ENCODE measurements around the gene SPPL3. TPM values are rescaled to one million over a fixed set of nuclear protein-coding genes. Genes with fewer than 3 reads are reported as not detected.

SPPL3 gene
- total RNA-seq, 8 experiments from 2014 or later = 8.3 to 28.7 (median 22.7) TPM

DNA sequence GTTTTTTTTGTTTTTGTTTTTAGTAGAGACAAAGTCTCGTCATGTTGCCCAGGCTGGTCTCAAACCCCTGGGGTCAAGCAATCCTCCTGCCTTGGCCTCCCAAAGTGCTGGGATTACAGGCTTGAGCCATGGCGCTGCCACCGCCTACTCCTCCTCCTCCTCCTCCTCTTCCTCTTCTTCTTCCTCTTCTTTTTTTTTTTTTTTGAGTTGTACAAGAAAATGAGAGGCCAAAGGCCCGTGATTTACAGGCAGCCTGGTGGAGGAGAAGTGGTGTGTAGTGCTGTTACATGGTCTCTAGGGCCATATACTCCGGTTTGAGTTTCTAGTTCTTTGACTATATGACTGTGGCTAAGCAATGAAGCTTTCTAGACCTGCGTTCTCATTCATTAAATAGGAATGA is 29.6 kb upstream of the SPPL3 start:
- WGBS, 10 experiments = 41 to 100% (median 84%) methylated on average over 2 to 5 of the region's 6 CpGs; no CpG with 5 or more reads in 1 of the 10 experiments

DNA sequence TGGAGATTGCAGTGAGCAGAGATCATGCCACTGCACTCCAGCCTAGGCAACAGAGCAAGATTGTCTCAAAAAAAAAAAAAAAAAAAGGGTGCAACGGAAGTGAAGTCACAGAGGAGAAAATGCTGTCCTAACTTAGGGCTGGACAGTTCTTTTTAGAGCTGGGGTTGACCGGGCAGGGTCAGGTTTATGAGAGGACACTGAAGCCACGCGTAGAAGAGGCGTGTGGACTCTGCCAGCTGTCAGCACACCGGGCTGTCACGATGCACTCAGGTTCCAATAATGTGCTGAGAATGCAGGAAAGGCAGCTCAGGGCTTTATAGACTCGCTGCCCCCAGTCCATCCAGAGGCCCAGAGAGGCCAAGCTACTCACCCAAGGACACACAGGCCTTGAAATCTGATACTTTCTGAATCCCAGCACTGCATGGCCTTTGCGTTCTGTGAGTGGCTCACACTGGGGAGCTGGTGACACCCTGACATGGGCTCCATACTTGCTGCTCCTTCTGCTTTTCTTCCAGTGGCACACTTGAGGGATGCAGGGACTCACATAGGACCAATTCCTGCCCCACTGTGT is 28.9 kb upstream of the SPPL3 start:
- peak in 1 of 8 experiments; percentile 23 for ATAC-seq (replicated peaks in 6 of 8)
- in situ Hi-C loops (cut with MboI; ENCODE audit: low pct_unique_long_range_greater_than_20kb in 2 of 9, low sequenced_read_pairs in 9 of 9, unreplicated experiment in 9 of 9) = no loop called here
- 52 to 87% (median 72%) methylated on average over 2 to 7 of the region's 9 CpGs; no CpG with 5 or more reads in 3 of the 10 experiments for WGBS, 10 experiments
- Histone ChIP-seq H3K4me1 (replicated peaks in 1 of 2) (no peaks in the 10 kb centered on the region), H3K27ac (no peak overlapping the region), H3K4me3 (no peak overlapping the region)

More for the DNA sequence above, 29.6 kb upstream of the SPPL3 start:
- ATAC-seq (replicated peaks in 6 of 8) = no peak
- Histone ChIP-seq H3K27ac (no peak overlapping the region), H3K4me1 (replicated peaks in 1 of 2) (no peaks in the 10 kb centered on the region), H3K4me3 (no peak overlapping the region)
- in situ Hi-C loops (cut with MboI; ENCODE audit: low pct_unique_long_range_greater_than_20kb in 2 of 9, low sequenced_read_pairs in 9 of 9, unreplicated experiment in 9 of 9) = no loop called here

DNA sequence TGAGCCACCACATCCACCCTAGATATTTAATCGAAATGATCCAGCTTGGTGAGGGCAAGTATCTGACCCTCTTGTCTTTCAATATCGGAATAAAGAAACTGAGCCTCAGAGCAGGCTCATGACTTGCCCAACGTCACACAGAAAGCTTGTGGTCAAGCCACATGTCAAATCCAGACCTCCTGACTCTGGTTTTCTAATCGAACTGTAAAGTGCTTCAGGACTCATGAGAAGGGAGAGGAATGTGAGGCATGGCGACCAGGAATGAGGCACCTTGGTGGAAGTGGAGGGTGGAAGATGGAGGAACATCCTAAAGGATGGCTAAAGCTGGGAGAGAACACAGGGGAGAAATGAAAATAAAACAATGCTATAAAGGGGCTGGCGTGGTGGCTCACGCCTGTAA is 27.9 kb upstream of the SPPL3 start:
- no peak for ATAC-seq (replicated peaks in 6 of 8)
- Histone ChIP-seq H3K4me1 (replicated peaks in 1 of 2) (no peaks in the 10 kb centered on the region), H3K4me3 (no peak overlapping the region), H3K27ac (no peak overlapping the region)
- WGBS, 10 experiments = 20 to 100% (median 60%) methylated on average over 1 to 6 of the region's 7 CpGs; no CpG with 5 or more reads in 3 of the 10 experiments
- in situ Hi-C loops (cut with MboI; ENCODE audit: low pct_unique_long_range_greater_than_20kb in 2 of 9, low sequenced_read_pairs in 9 of 9, unreplicated experiment in 9 of 9) = no loop called here

DNA sequence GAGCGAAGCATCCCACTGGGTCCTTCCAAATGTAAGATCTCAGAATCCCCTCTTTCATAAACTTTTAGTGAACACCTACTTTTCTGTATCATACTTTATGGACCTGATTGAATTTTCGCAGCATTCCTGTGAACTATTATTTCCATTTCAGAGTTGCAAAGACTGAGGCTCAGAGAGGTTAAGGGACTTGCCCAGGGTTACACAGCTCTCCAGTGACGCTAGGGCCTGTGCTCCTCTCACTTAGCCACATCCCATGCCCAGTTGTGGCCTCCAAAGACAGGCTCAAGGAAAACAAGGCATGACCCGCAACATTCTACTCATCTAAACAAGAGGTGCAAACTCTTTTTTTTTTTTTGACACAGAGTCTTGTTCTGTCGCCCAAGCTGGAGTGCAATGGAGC is 25.9 kb upstream of the SPPL3 start:
- Histone ChIP-seq H3K27ac (no peak overlapping the region), H3K4me3 (no peak overlapping the region), H3K4me1 (replicated peaks in 1 of 2) (no peaks in the 10 kb centered on the region)
- in situ Hi-C loops (cut with MboI; ENCODE audit: low pct_unique_long_range_greater_than_20kb in 2 of 9, low sequenced_read_pairs in 9 of 9, unreplicated experiment in 9 of 9) = no loop called here
- no peak for ATAC-seq (replicated peaks in 6 of 8)
- WGBS, 10 experiments = 55 to 98% (median 86%) methylated on average over 1 to 4 of the region's 5 CpGs; no CpG with 5 or more reads in 1 of the 10 experiments

DNA sequence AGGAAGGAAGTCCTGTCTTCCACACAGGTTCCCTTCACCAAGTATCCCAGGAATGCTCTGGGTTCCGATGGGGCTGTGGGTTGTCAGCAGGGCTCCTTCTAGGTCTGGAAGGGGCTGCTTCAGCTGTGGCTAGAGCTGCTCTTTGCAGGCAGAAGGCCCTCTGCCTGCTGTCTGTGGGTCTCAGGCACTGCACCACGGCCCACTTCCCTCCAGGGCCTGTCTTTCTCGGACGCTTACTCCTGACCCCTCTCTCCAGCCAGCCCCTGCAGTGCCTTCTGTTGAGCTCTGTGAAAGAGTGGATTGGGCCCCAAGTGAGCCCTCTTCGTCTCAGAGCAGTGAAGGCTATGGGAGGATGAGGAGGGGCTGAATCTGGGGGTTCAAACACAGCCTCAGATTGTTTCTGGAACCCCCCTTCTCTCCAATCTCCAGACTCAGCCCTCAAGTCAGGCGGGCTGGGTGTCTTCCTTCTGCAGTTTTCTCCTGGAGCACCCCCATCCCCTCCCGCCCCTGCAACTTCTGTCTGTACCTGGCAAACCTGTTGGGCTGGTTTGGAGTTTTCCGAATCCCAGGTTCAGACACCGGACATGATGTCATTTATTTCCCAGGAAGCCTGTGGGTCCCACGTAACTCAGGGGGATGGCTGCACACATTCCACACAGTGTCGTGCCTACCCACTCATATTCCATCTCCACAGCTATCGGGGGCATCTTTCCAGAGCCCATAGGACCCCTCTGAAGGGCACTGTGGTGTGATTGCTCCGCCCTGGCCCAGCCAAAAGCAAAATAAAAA is 24.9 kb upstream of the SPPL3 start:
- H3K4me1 ChIP-seq (replicated peaks in 1 of 2) = no peaks in the 10 kb centered on the region
- no peak for ATAC-seq (replicated peaks in 6 of 8)
- no peak overlapping the region for H3K27ac ChIP-seq
- in situ Hi-C loops (cut with MboI; ENCODE audit: low pct_unique_long_range_greater_than_20kb in 2 of 9, low sequenced_read_pairs in 9 of 9, unreplicated experiment in 9 of 9) = no loop called here
- no peak overlapping the region for H3K4me3 ChIP-seq
- WGBS, 10 experiments = 24 to 100% (median 51%) methylated on average over 1 to 3 of the region's 13 CpGs; no CpG with 5 or more reads in 6 of the 10 experiments

DNA sequence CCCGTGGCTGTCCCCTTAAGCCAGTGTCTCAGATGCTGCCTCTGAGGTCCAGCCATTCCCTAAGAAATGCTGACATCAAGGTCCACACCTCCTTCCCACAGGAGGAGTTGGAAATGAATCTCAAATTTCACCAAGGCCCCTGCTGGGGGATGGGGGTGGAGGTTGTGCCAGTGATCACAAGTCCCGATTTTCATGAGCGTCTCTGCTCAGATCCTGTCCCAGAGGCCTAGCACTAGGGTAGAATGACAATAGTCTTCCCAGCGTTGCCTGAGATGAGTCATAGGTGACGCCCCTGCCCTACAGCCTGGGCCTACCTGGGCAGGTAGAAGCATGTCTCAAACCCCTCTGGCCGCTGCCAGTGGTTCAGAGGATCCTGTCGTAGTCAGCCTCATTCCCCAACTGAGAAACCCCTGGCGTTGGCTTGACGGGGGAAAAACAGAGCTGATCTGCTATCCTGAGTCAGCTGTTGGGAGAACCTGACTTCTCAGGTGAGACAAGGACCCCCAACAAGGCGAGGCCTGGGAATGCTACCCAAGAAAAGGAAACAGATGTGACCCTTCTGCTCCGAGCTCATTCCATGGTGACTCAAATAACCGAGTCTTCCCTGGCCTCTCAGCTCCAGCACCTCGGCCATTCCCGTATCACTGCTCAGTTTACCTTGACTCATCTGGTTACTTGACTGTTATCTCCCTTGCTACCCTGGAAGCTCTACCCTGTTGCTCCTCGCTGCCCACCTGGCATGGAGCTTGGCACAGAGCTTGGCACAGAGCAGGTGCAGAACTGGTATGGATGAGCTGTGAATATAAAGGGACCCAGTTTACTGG is 21.8 kb upstream of the SPPL3 start:
- 50 to 93% (median 51%) methylated on average over 2 to 10 of the region's 15 CpGs; no CpG with 5 or more reads in 5 of the 10 experiments for WGBS, 10 experiments
- H3K4me3 ChIP-seq = no peak overlapping the region
- H3K4me1 ChIP-seq (replicated peaks in 1 of 2) = no peaks in the 10 kb centered on the region
- ATAC-seq (replicated peaks in 6 of 8) = peak in 2 of 8 experiments; percentile 49 to 50
- H3K27ac ChIP-seq = no peak overlapping the region
- in situ Hi-C loops (cut with MboI; ENCODE audit: low pct_unique_long_range_greater_than_20kb in 2 of 9, low sequenced_read_pairs in 9 of 9, unreplicated experiment in 9 of 9) = no loop called here

DNA sequence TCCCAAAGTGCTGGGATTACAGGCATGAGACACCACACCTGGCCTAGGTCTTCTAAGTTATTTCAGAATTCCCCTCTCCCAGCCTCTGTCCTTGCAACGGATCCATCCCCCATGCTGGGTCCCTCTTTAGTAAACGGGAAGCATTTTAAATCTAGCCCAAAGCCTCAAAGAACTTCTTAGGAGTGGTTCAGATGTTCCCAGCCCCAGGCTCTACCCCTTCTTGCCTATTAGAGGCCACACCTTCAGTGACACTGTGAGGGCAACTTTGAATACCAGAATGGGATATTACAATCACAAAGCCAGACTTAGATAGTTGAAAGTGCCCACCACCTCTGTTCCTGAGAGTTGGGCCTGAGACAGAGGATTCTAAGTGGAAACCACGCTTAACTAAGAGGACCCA is 18.1 kb upstream of the SPPL3 start:
- no peak overlapping the region for H3K27ac ChIP-seq
- H3K4me3 ChIP-seq = no peak overlapping the region
- in situ Hi-C loops (cut with MboI; ENCODE audit: low pct_unique_long_range_greater_than_20kb in 2 of 9, low sequenced_read_pairs in 9 of 9, unreplicated experiment in 9 of 9) = no loop called here
- ATAC-seq (replicated peaks in 6 of 8) = peak in 2 of 8 experiments; percentile 30 to 46
- 11 to 86% (median 35%) methylated on average over 1 to 3 of the region's 3 CpGs; no CpG with 5 or more reads in 2 of the 10 experiments for WGBS, 10 experiments
- no peaks in the 10 kb centered on the region for H3K4me1 ChIP-seq (replicated peaks in 1 of 2)

DNA sequence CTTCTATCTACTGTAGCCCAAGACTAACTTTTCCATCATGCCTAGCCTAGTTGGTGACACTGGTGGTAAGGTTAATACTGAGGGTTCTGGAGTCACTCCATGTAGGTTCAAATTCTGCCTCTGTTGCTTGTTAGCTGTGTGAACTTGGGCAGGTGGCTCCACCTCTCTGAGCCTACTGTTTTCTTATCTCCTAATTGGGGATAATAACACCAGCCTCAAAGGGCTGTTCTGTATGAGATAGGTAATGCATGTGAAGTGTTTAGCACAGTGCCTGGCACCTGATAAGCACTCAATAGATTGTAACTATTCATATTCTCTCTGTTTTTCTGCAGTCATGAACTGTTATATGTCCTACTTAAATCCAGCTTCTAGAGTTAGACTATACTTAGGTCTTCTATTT is 17.5 kb upstream of the SPPL3 start:
- H3K4me1 ChIP-seq (replicated peaks in 1 of 2) = no peaks in the 10 kb centered on the region
- ATAC-seq (replicated peaks in 6 of 8) = no peak
- in situ Hi-C loops (cut with MboI; ENCODE audit: low pct_unique_long_range_greater_than_20kb in 2 of 9, low sequenced_read_pairs in 9 of 9, unreplicated experiment in 9 of 9) = no loop called here

DNA sequence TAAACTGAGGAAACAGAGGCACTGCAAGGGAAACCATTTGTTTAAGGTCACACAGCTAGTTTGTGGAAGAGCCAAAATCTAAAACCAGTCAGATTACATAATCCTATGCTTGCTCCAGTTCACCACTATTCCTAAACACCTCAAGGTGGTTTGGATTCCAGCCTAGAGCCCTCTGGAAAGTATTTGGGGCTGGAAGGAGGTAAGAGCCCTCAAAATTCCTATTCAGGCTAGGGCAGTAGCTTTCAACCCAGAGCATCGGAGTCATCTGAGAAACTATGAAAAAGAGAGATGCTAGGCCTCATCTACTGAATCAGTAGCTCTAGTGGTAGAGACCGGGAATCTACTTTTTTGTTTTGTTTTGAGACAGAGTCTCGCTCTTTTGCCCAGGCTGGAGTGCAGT is 16.0 kb upstream of the SPPL3 start:
- H3K4me3 ChIP-seq = no peak overlapping the region
- in situ Hi-C loops (cut with MboI; ENCODE audit: low pct_unique_long_range_greater_than_20kb in 2 of 9, low sequenced_read_pairs in 9 of 9, unreplicated experiment in 9 of 9) = no loop called here
- no peak overlapping the region for H3K27ac ChIP-seq
- no peak for ATAC-seq (replicated peaks in 6 of 8)
- WGBS, 10 experiments = 40 to 100% (median 90%) methylated on average over 1 to 2 of the region's 3 CpGs; no CpG with 5 or more reads in 3 of the 10 experiments
- no peaks in the 10 kb centered on the region for H3K4me1 ChIP-seq (replicated peaks in 1 of 2)

More for the DNA sequence above, 17.5 kb upstream of the SPPL3 start:
- Histone ChIP-seq H3K4me3 (no peak overlapping the region), H3K27ac (no peak overlapping the region)

DNA sequence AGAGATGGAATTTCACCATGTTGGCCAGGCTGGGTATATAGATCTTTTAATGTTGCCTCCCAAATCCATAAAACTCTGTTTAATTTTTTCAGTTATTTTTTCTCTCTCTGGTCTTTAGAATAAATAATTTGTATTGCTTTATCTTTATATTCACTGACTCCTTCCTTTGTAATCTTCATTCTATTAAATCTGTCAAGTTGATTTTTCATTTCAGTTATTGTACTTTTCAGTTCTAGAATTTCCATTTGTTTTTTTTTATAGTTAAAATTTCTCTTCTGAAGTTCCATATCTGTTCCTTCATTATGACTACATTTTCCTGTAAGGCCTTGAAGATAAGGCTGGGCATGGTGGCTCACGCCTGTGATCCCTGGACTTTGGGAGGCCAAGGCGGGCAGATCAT is 13.6 kb upstream of the SPPL3 start:
- no peak overlapping the region for H3K27ac ChIP-seq
- no peak for ATAC-seq (replicated peaks in 6 of 8)
- no peak overlapping the region for H3K4me3 ChIP-seq
- WGBS, 10 experiments = 40 to 100% (median 50%) methylated on average over 1 to 2 of the region's 2 CpGs; no CpG with 5 or more reads in 1 of the 10 experiments
- no peaks in the 10 kb centered on the region for H3K4me1 ChIP-seq (replicated peaks in 1 of 2)
- in situ Hi-C loops (cut with MboI; ENCODE audit: low pct_unique_long_range_greater_than_20kb in 2 of 9, low sequenced_read_pairs in 9 of 9, unreplicated experiment in 9 of 9) = no loop called here

DNA sequence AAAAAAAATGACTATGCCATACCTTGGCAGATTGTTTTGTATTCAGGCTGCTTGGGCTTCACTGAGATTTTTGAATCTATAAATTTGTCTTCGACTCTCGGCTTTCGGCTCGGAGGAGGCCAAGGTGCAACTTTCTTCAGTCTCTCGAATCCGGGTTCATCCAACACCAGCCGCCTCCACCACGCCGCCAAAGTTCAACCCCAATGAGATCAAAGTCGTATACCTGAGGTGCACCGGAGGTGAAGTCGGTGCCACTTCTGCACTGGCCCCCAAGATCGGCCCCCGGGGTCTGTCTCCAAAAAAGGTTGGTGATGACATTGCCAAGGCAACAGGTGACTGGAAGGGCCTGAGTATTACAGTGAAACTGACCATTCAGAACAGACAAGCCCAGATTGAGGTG is 12.4 kb upstream of the SPPL3 start:
- ATAC-seq (replicated peaks in 6 of 8) = no peak
- Histone ChIP-seq H3K4me3 (no peak overlapping the region), H3K27ac (no peak overlapping the region), H3K4me1 (replicated peaks in 1 of 2) (no peaks in the 10 kb centered on the region)
- WGBS, 10 experiments = 66 to 100% (median 85%) methylated on average over 1 to 14 of the region's 14 CpGs; no CpG with 5 or more reads in 5 of the 10 experiments
- in situ Hi-C loops (cut with MboI; ENCODE audit: low pct_unique_long_range_greater_than_20kb in 2 of 9, low sequenced_read_pairs in 9 of 9, unreplicated experiment in 9 of 9) = no loop called here

DNA sequence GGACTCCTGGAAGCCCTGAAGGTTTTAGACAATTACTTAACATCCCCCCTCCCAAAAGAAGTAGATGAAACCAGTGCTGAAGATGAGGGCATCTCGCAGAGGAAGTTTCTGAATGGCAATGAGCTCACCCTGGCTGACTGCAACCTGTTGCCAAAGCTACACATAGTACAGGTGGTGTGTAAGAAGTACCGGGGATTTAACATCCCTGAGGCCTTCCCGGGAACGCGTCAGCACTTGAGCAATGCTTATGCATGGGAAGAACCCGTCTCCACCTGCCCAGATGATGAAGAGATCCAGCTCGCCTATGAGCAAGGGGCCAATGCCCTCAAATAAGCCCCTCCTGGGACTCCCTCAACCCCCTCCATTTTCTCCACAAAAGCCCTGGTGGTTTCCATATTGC is 10.6 kb upstream of the SPPL3 start:
- in situ Hi-C loops (cut with MboI; ENCODE audit: low pct_unique_long_range_greater_than_20kb in 2 of 9, low sequenced_read_pairs in 9 of 9, unreplicated experiment in 9 of 9) = no loop called here
- WGBS, 10 experiments = 0 to 94% (median 83%) methylated on average over 1 to 6 of the region's 7 CpGs; no CpG with 5 or more reads in 3 of the 10 experiments
- no peak for ATAC-seq (replicated peaks in 6 of 8)

More for the DNA sequence above, 10.6 kb upstream of the SPPL3 start:
- H3K4me1 ChIP-seq (replicated peaks in 1 of 2) = no peaks in the 10 kb centered on the region
- no peak overlapping the region for H3K4me3 ChIP-seq
- H3K27ac ChIP-seq = no peak overlapping the region
